HTERT RPE-1 (cell line): ENCODE results near the gene DYNC2H1.

Experiments used
- in situ Hi-C: fragments of 300-500 bp; cut with MboI; formaldehyde crosslinking; loops from 4 replicates; pipeline ENCODE4 v1.14.3; 2020; ENCODE audit warnings: low sequenced_read_pairs

The DYNC2H1 gene

DNA sequence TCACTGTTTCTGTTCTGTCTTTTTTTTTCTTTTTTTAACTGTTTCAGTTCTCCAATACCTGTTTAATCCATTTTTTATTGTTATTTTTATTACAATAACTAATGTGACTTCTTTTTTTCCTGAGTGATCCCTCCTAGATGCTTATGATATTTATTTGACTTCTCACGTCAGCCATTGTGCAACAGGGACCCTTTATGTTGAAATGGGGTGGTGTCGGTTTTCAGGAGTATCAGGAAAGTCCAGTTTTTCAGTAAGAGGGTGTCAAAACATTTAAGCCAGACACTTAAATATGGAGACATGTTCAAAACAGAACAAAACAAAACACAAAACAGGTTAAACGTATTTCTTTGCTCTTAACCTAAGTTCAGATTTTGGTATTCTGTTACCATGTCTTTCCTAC, 418.8 kb downstream of the DYNC2H1 start:
- in situ Hi-C loops = no loop called here

DNA sequence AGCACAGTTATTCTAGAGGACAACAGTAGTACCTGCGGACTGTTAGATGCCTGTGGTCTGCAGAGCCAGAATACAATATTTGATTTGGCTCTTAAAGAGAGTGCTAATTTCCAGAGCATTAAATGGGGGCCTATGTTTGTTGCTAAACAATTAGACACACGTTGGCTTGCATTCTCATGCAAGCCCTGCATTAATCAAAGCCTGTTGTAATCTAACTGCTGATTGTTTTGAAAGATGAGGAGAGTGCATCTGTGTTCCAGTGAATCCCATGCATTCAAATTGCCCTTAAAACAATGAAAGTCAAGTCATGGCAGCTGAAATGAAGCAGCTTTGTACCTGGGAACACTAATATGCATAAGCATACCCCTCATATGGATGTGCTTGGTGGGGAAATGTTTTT, 419.4 kb downstream of the DYNC2H1 start:
- in situ Hi-C loops = no loop called here

DNA sequence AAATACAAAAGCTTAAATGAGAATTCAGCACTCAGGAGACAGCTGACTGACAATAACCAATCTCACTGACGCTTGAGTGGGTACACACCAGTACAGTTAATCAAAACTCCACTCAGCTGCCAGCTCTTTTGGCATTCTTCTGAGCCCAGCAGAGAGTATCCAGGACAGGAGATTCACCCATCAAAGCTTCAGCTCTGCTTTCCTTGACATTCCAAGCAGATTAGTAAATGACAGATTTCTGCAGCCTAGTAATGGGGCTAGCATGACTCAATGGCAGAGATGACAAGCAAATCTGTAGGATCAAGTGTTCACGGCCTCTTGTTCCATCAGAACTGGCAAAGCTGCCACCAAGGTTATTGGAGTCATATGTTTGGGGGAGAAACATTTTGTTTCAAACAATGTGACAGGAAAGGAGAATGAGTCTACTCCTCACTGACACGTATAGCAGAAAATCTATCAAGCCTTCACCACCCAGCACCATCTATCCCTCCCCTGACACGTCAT, 420.0 kb downstream of the DYNC2H1 start:
- in situ Hi-C loops = no loop called here
